Effector CD4-positive, alpha-beta T cell (primary cell): Measurements from ENCODE around the gene KCNJ14.

Experiments
- DNase-seq: peaks from one replicate; pipeline ENCODE4 v3.0.0-alpha.2; 2020
- total RNA-seq: gene quantifications from one replicate; lab custom pipeline; 2026; lab: John Stamatoyannopoulos, UW

The KCNJ14 gene
- 1.9 reads per million, percentile 2 among the genes with 10 or more reads in this experiment for total RNA-seq

DNA sequence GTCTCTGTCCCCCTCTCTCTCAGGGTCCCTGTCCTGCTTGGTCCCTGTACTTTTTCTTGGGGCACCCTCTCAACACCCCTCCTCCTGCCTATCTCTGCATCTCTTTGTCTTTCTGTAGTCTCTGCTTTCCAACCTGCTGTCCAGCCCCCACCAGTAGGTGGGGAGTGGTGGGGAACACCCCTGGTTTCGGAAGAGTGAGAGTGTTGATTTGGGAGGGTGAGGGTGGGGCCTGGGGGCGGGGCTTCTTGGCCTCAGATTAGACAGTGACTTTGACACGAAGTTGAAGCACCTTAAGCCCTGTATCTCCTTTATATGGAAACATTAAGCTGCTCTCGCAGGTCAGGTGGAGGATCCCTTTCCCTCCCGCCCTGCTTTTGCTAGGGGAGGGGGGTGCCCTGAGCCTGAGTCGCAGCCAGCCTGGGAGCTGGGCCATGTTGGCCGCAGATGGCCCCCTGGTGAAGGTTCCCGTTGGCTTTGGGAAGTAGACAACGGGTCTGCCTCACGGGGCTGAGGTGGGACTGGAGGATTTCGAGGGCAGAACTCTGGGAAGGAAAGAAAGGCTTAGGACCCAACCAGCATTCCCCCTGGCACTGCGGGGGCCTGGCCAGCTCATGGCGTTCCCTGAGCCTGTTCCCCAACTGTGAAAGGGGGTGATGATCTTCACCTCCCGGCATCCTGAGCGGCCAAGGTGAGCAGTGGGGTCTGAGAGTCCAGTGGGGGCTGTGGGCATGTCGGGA, at the start of gene KCNJ14:
Gene KCNJ14, plus strand, starts transcription at position 404 of the 737 bp plus-strand sequence. CDS start 6,151 bp downstream, outside the sequence.
- DNase-seq = no peak

DNA sequence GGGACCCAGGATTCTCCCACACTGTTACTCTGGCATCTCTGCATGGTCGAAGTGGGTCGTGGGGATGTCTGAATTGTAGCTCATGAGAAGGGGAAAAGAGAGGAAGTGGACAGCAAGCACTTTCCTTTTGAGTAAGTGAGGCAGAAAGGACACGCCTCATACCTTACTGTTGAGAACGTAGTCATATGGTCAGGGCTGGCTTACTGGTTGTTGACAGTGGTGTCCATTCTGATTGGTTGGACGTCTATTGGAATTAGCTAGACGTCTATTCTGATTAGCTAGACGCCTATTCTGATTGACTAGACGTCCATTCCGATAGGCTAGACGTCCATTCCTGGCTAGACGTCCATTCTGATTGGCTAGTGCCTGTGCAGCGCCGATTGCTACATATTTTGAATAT, 49.5 kb upstream of the KCNJ14 start:
- no peak for DNase-seq

DNA sequence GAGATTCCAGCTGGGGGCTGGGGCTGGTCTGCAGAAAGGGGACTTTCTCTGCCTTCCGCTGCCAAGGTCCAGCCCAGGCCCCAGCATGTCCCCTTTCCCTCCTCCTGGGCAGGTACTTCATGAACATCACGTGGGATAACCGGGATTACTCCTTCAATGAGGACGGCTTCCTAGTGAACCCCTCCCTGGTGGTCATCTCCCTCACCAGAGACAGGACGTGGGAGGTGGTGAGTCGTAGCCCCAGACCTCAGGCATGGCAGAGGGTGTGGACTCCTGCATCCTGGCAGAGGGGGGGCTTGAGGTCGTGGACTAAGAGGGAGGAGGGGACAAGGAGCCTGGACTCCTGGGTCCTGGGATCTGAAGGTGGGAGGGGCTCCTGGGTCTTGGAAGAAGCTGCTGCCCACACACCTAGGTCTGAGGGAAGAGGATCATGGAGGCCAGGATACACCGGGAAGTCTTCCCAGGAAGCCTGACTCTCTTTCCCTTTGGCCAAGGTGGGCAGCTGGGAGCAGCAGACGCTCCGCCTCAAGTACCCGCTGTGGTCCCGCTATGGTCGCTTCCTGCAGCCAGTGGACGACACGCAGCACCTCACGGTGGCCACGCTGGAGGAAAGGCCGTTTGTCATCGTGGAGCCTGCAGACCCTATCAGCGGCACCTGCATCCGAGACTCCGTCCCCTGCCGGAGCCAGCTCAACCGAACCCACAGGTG, 41.3 kb upstream of the KCNJ14 start:
- DNase-seq = no peak

DNA sequence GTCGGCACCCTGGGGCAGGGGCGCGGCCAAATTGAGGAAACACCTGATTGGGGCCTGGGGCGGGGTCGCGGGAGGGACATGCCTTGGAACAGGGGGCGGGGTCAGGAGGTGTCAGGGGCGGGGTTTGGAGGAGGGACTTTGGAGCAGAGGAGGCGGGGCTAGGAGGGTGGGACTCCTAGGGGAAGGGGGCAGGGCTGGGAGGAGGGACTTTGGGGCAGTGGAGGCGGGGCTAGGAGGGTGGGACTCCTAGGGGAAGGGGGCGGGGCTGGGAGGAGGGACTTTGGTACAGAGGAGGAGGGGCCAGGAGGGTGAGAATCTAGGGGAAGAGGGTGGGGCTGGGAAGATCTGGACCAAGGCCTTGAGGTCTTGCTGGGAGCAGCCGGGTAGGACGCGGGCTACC, 40.0 kb upstream of the KCNJ14 start:
- DNase-seq = peak; percentile 55

DNA sequence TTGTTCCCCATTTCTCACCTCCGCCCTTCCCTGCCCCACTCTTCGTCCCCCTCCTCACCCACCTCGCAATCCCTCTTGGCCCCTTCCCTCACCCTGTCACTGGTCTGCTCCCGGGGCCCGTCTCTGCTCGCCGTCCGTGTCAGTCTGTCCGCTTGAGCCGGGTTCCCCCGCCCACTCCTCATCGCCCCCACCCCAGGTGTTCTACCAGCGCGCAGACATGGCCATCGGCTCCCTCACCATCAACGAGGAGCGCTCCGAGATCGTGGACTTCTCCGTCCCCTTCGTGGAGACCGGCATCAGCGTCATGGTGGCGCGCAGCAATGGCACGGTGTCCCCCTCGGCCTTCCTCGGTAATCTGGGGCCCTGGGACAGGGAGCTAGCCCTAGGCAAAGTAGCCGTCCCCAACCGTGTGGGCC, 39.6 kb upstream of the KCNJ14 start:
- DNase-seq = no peak

DNA sequence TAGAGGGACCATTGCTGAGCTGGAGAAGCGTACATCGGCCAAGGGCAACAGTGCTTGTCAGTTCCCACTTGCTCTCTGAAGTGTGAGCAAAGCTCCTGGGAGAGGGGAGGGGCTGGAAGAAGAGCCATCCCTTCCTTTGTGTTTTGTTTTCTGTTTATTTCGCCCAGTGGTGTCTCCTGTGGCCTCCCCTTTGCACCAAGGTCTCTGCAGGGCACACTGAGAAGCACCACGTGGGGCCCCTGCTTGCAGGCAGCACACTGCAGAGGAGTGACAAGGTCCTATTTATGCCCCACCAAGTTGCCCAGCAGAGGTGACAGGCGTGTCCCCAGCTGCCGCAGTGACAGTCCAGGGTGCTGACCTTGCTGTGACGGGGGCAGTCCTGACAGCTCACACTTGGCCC, 38.0 kb upstream of the KCNJ14 start:
- no peak for DNase-seq

DNA sequence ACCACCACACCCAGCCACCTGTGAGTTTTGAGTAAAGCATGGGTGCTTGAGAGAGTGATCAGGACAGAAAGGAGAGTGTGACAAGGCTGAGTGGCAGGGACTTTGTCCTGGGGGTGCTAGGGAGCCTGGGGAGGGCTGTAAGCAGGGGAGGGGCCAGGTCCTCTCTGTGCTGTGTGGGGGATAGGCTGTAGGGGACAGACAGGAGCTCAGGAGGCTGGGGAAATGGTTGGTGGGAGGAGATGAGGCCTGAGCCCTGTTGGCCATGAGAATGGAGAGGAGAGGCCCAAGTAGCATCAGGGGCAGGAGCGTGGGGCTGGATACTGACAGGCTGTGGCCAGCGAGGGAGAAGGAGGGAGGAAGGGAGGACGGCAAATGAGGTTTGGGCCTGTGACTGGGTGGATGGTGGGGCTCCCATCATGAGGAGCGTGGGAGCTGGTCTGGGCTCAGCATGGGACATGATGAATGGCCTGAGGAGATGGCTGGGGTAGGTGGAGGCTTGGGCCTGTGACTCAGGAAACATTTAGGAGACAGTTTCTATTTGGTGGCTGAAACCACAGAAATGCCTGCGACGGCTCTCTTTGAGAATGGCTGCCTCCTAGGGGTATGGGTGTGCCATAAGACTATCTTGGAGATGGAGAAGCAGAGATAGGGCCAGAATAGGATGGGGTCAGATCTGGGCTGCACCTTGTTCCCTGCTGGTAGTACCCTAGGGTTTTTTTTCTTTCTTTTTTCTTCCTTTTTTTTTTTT, 36.9 kb upstream of the KCNJ14 start:
- no peak for DNase-seq

DNA sequence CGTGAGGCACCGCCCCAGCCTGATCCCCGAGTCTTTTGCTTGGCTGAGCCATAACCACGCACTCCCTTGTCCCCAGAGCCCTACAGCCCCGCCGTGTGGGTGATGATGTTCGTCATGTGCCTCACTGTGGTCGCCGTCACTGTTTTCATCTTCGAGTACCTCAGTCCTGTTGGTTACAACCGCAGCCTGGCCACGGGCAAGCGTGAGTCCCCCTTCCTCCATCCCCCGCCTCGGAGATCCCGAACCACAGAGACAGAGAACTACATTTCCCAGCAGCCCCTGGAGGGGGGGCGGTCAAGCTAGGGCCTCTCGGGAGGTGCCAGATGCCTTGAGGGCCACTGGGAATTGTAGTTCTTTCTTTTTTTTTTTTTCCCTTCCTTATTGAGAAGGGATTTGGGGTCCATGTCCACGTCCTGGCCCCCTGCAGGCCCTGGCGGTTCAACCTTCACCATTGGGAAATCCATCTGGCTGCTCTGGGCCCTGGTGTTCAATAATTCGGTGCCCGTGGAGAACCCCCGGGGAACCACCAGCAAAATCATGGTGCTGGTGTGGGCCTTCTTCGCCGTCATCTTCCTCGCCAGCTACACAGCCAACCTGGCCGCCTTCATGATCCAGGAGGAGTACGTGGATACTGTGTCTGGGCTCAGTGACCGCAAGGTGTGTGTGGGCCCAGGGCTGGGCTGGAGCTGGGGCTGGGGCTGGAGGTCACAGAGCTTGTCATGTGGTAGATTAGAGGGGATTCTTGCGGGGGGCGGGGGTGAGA, 36.0 kb upstream of the KCNJ14 start:
- DNase-seq = peak; percentile 62

DNA sequence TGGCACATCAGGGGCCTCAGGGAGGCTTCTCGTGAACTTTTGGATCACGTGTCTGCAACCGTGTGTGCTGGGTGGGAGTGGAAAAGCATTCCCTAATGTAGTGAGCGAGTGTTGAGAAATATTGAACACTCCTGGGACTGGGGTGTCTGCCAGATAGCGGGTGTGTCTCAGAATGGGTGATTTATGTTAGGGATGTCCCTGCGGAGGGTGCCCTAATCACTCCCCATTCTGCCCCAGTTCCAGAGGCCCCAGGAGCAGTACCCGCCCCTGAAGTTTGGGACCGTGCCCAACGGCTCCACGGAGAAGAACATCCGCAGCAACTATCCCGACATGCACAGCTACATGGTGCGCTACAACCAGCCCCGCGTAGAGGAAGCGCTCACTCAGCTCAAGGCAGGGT, 33.8 kb upstream of the KCNJ14 start:
- DNase-seq = no peak

DNA sequence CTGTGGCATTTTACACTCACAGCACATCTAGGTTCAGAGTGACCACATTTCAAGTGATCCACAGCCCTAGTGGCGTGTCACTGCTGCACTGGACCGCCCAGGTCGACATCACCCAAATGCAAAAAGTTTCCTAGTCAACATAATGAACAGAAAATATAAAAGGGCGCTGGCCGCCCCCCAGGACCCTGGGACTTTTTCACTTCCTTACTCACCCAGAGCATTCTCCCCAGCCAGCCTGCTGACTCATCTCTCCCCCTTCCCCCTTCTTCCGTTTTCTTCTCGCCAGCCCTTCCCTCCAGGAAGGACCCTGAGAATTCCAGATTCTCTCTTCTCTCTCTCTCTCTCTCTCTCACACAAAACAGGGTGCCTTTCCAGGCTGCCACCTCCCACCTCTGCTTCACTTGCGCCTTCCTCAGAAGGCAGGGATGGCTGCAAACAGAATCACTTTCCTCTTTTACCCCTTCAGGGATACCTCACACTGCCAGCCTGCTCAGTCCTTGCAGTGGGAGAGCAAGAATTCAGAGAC, 30.6 kb upstream of the KCNJ14 start:
- DNase-seq = no peak

DNA sequence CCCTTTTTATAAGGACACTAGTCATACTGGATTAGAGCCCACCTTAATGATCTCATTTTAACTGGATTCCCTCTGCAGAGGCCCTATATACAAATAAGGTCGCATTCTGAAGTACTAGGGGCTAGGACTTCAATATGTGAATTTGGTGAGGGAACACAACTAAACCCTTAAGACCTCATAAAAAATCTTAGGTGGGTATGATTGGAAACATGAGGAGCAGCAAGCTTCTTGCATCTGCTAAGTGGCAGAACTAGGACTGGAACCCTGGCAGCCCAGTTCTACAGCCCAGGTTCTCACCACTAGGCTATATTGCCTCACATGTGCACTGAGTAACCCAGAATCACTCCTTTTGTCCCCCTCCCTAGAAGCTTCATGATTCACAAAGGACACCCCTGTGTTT, 26.7 kb upstream of the KCNJ14 start:
- DNase-seq = no peak

DNA sequence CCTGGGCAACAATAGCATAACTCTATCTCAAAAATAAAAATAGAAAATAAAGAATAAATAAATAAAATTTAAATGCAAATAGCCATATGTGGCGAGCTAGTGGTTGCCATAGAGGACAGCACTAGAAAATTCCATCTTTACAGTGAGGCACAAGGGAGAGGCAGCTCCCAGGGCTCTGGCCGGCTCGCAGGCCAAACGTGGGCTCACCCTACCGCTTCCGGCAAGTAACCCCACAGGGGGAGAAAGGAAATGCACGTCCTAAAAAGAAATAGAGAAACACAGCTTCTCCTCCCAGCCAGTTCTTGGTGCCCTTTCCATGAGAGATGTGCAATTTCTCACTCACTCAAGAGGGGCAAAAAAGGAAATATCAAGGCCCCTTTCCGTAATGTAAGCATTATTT, 22.0 kb upstream of the KCNJ14 start:
- DNase-seq = no peak

DNA sequence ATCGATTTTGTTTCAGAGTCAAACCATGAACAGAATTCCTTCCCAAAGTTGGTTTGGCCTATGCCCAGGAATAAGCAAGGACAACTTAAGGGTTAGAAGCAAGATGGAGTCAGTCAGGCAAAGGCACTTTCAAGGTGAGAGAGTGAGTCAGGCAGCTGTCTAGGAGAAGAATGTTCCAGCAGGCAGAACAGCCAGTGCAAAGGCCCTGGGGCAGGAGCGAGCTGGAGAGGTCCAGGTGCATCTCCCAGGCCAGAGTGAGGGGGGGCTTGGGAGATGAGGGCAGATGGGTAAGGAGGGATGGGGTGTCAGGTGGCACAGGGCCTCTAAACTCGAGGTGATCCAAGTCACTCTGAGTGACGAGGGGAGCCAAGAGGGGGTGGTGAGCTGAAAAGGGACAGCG, 18.8 kb upstream of the KCNJ14 start:
- no peak for DNase-seq

DNA sequence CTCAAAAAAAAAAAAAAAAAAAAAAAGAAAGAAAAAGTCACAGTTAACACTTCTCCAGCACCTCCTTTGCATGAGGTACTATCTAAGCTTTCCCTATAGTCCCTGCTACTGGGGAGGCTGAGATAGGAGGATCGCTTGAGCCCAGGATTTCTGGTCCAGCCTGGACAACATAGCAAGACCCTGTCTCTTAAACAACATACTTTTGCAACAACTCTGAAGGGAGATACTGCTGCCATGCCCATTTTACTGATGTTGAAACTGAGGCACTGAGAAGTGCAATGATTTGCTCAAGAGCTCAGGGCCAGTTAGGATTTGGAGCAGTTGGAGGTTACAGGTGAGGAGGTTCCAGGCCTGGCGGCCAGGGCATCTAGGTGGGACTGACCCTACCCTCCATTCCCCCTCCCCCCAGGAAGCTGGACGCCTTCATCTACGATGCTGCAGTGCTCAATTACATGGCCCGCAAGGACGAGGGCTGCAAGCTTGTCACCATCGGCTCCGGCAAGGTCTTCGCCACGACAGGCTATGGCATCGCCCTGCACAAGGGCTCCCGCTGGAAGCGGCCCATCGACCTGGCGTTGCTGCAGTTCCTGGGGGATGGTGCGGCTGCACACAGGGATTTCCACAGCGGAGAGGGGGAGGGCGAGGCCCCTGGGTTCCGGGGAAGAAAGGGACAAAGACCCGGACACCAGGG, 13.9 kb upstream of the KCNJ14 start:
- no peak for DNase-seq

DNA sequence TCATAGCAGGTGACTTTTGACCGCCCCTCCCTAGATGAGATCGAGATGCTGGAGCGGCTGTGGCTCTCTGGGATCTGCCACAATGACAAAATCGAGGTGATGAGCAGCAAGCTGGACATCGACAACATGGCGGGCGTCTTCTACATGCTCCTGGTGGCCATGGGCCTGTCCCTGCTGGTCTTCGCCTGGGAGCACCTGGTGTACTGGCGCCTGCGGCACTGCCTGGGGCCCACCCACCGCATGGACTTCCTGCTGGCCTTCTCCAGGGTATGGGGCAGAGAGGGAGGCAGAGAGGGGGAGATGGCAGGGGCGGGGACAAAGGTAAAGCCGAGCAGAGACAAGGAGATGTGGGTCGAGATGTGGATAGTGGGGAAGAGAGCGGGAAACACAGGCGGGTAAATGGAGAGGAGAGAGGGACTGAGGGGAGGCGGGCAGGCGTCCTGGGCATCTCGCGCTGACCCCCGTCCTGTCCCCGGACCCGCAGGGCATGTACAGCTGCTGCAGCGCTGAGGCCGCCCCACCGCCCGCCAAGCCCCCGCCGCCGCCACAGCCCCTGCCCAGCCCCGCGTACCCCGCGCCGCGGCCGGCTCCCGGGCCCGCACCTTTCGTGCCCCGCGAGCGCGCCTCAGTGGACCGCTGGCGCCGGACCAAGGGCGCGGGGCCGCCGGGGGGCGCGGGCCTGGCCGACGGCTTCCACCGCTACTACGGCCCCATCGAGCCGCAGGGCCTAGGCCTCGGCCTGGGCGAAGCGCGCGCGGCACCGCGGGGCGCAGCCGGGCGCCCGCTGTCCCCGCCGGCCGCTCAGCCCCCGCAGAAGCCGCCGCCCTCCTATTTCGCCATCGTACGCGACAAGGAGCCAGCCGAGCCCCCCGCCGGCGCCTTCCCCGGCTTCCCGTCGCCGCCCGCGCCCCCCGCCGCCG, 13.0 kb upstream of the KCNJ14 start:
- no peak for DNase-seq

DNA sequence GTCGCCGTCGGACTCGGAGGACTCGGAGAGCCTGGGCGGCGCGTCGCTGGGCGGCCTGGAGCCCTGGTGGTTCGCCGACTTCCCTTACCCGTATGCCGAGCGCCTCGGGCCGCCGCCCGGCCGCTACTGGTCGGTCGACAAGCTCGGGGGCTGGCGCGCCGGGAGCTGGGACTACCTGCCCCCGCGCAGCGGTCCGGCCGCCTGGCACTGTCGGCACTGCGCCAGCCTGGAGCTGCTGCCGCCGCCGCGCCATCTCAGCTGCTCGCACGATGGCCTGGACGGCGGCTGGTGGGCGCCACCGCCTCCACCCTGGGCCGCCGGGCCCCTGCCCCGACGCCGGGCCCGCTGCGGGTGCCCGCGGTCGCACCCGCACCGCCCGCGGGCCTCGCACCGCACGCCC, 12.1 kb upstream of the KCNJ14 start:
- no peak for DNase-seq

DNA sequence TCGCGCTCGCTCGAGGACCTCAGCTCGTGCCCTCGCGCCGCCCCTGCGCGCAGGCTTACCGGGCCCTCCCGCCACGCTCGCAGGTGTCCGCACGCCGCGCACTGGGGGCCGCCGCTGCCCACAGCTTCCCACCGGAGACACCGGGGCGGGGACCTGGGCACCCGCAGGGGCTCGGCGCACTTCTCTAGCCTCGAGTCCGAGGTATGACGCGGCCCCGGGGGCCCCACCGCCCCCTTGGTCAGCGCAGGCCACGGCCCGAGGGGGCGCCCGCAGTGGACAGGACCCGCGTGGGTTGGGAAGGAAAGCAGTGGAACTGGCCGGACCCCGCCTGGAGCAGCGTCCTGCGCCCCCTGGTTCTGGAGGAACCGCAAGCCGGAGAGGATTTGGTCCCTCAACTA, 11.6 kb upstream of the KCNJ14 start:
- no peak for DNase-seq

DNA sequence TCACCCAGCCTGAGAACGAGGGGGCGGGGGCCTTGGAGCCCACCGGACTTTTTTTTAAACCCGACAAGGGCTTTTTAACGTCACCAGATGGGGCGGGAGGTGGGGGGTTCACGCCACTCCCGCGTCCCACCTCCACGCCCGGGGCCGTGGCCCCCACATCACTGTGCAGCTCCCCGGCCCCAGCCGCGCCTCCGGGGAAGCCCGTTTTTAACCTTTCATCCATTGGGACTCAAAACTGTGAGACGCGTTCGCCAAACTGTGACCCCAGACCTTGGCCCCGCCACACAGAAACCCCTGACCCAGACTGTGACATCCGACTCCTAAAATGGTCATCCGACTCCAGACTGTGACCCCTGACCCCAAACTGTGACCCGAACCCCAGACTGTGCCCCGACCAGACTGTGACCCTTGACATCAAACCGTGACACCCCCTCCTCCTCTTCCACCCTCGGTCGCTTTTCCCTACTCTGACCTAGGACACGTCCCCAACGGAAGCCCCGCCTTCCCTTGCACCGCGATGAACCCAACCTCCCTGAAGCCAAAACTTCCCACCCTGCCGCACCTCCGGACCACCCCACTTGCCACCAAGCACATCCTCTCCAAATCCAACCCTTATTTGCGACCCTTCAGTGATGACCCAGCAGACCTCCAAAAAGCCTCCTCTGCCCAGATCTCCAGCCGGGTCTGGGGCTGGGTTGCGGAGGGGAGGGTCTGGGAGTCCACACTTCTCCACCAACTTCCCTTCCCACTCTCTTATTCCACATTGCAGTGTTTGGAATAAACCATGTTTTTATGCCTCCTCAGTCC, 11.0 kb upstream of the KCNJ14 start:
- DNase-seq = no peak

DNA sequence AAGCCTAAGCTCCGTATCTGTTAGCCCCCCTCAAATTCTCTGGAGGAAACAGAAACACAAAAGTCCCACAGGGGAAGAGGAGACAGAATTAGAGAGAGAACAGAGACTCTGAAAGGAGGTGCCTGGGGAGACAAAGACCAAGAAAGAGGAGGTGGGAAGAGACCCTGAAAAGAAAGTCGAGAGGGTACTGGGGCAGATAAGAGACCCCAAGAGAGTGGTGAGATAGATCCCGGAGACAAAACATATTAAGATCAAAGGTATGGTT, 10.5 kb upstream of the KCNJ14 start:
- DNase-seq = no peak

DNA sequence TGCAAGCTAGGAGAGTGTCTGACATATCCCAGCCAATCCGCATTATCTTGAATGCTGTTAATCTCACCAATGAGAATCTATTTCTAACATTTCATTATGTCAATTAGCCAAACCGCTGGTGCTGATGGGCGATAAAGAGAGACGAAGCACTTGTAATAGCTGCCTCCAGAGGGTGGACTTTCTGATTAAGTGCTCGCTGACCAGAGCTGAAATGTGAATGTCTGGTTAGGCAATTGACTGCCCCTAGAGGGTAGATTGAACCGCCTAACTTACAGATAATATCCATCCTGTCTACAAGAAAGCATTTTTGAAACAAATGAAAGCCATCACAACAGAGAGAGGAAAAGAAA, 10.1 kb upstream of the KCNJ14 start:
- no peak for DNase-seq
